HL-60/S4 treated with phorbol 12-myristate 13-acetate at 8.2 ng/mL for 4 days and 3 days (cell line): Measurements from ENCODE around the gene KCNJ5.

Experiments used
- in situ Hi-C: fragments of 300-500 bp; cut with MboI; formaldehyde crosslinking; loops from 2 replicates; pipeline ENCODE4 v1.15.0; 2022; ENCODE audit warnings: low sequenced_read_pairs

The KCNJ5 gene

GRCh38 chr11:128927683-128928336 lies 36.7 kb downstream of the KCNJ5 start:
- in situ Hi-C loops = no loop called here

GRCh38 chr11:128928400-128928799 lies 37.2 kb downstream of the KCNJ5 start:
- in situ Hi-C loops = no loop called here

GRCh38 chr11:128929468-128929867 lies 38.3 kb downstream of the KCNJ5 start:
- in situ Hi-C loops = no loop called here

- in situ Hi-C loops = no loop called here
Measured at GRCh38 chr11:128929991-128930390, 38.8 kb downstream of the KCNJ5 start.

- in situ Hi-C loops = no loop called here
Measured at GRCh38 chr11:128931066-128931465, 39.9 kb downstream of the KCNJ5 start.

- in situ Hi-C loops = no loop called here
Measured at GRCh38 chr11:128931668-128932067, 40.5 kb downstream of the KCNJ5 start.

- in situ Hi-C loops = no loop called here
Measured at GRCh38 chr11:128933481-128934178, 42.5 kb downstream of the KCNJ5 start.

- in situ Hi-C loops = no loop called here
Measured at GRCh38 chr11:128934351-128934750, 43.2 kb downstream of the KCNJ5 start.

GRCh38 chr11:128934926-128935325 lies 43.8 kb downstream of the KCNJ5 start:
- in situ Hi-C loops = no loop called here

- in situ Hi-C loops = no loop called here
Measured at GRCh38 chr11:128936606-128937251, 45.6 kb downstream of the KCNJ5 start.

GRCh38 chr11:128937480-128937879 lies 46.3 kb downstream of the KCNJ5 start:
- in situ Hi-C loops = no loop called here

GRCh38 chr11:128938156-128938885 lies 47.2 kb downstream of the KCNJ5 start:
- in situ Hi-C loops = no loop called here

GRCh38 chr11:128939591-128939990 lies 48.4 kb downstream of the KCNJ5 start:
- in situ Hi-C loops = no loop called here

GRCh38 chr11:128940156-128940555 lies 49.0 kb downstream of the KCNJ5 start:
- in situ Hi-C loops = no loop called here

GRCh38 chr11:128940603-128941002 lies 49.4 kb downstream of the KCNJ5 start:
- in situ Hi-C loops = no loop called here

GRCh38 chr11:128941110-128941509 lies 50.0 kb downstream of the KCNJ5 start:
- in situ Hi-C loops = no loop called here

GRCh38 chr11:128941573-128942271 lies 50.6 kb downstream of the KCNJ5 start:
- in situ Hi-C loops = no loop called here

- in situ Hi-C loops = no loop called here
Measured at GRCh38 chr11:128942272-128942612, 51.1 kb downstream of the KCNJ5 start.

- in situ Hi-C loops = no loop called here
Measured at GRCh38 chr11:128942817-128943427, 51.8 kb downstream of the KCNJ5 start, which contains the start of gene TP53AIP1. TSS of gene TP53AIP1 (minus strand) at chr11:128942871. CDS start at chr11:128937818, 5,053 bp downstream.

GRCh38 chr11:128943428-128943976 lies 52.3 kb downstream of the KCNJ5 start:
- in situ Hi-C loops = no loop called here
